Occipital lobe (tissue), 2 donors: Measurements from ENCODE around the gene ASRGL1. TPM values are rescaled to one million over a fixed set of nuclear protein-coding genes. Genes with fewer than 3 reads are reported as not detected.

Experiments used
- DNase-seq: peaks from one replicate; lab custom pipeline; 2025; lab: John Stamatoyannopoulos, UW
- total RNA-seq: library from RNA; depleted of rRNA; stranded (reverse); fragments of >200 nt; gene quantifications from one replicate; pipeline ENCODE4 v1.2.3, GENCODE V29; 2014

ASRGL1 gene
- total RNA-seq, 1 donor from 2014 or later: 23.6 TPM

- DNase-seq: no peak
Observed at GRCh38 chr11:62439785-62440602, 102.7 kb downstream of the ASRGL1 start.

Other genes starting within 250 kb of the ASRGL1 start
- gene INCENP, start 213.4 kb upstream of the ASRGL1 start, total RNA-seq: 25.1 TPM
- gene SCGB1D1, start 147.2 kb upstream of the ASRGL1 start, total RNA-seq: not detected
- not detected for gene SCGB2A1, start 128.8 kb upstream of the ASRGL1 start, total RNA-seq
- not detected for gene SCGB1D2, start 95.2 kb upstream of the ASRGL1 start, total RNA-seq
- gene SCGB2A2, start 67.3 kb upstream of the ASRGL1 start, total RNA-seq: not detected
- not detected for gene SCGB1D4, start 38.4 kb upstream of the ASRGL1 start, total RNA-seq
- gene SCGB1A1, start 81.6 kb downstream of the ASRGL1 start, total RNA-seq: not detected
- gene AHNAK, start 209.4 kb downstream of the ASRGL1 start, total RNA-seq: 18.6 TPM
- 1,633 TPM for gene EEF1G, start 236.4 kb downstream of the ASRGL1 start, total RNA-seq